Activated CD8-positive, alpha-beta T cell treated with anti-CD3 and anti-CD28 coated beads for 36 hours (primary cell): ENCODE results near the gene TAB3. TPM values are rescaled to one million over a fixed set of nuclear protein-coding genes. Genes with fewer than 3 reads are reported as not detected.

Experiments used
- ATAC-seq: fragments of 200-7000 bp; cut with Tn5 transposase; one replicate; pipeline ENCODE4 v1.10.0; 2021; ENCODE audit warnings: mild to moderate bottlenecking, moderate library complexity
- CTCF ChIA-PET: fragments of 350-600 bp; sonication (Branson Sonifier 250); formaldehyde crosslinking; loops from one replicate; lab custom pipeline; 2021; ENCODE audit warnings: antibody characterized with exemption; lab: Charles Lee
- POLR2A ChIA-PET: fragments of 350-600 bp; sonication (Branson Sonifier 250); formaldehyde crosslinking; loops from one replicate; lab custom pipeline; 2021; ENCODE audit warnings: antibody characterized with exemption; lab: Charles Lee
- DNase-seq: peaks from one replicate; pipeline ENCODE4 v3.0.0-alpha.2; 2020
- H3K27ac Mint-ChIP-seq: one replicate; pipeline ENCODE4 v1.8.0; 2021; ENCODE audit warnings: mild to moderate bottlenecking, mixed read lengths
- H3K27me3 Mint-ChIP-seq: one replicate; pipeline ENCODE4 v1.8.0; 2021; ENCODE audit warnings: mixed read lengths
- H3K36me3 Mint-ChIP-seq: one replicate; pipeline ENCODE4 v1.8.0; 2021; ENCODE audit warnings: low read depth, mixed read lengths
- H3K4me1 Mint-ChIP-seq: one replicate; pipeline ENCODE4 v1.8.0; 2021; ENCODE audit warnings: low read depth, mixed read lengths
- H3K4me3 Mint-ChIP-seq: one replicate; pipeline ENCODE4 v1.8.0; 2021; ENCODE audit warnings: mild to moderate bottlenecking, moderate library complexity, mixed read lengths
- H3K9me3 Mint-ChIP-seq: one replicate; pipeline ENCODE4 v1.8.0; 2021; ENCODE audit warnings: mixed read lengths
- intact Hi-C: fragments of 100-400 bp; cut with micrococcal nuclease; formaldehyde crosslinking; loops from one replicate; pipeline ENCODE4 v1.10.0; 2022
- total RNA-seq, 2 experiments: library from RNA; stranded (reverse); gene quantifications; one replicate each; pipeline ENCODE4 v1.2.3, GENCODE V29; 2021
- TF ChIP-seq, protein P1 (sequence below): fragments of 200-600 bp; IDR thresholded peaks from one replicate; pipeline ENCODE4 v1.8.0; 2022; ENCODE audit warnings: antibody characterized with exemption, mild to moderate bottlenecking

Gene TAB3
- total RNA-seq, 2 experiments from 2014 or later = 15.5 to 16.5 TPM

DNA sequence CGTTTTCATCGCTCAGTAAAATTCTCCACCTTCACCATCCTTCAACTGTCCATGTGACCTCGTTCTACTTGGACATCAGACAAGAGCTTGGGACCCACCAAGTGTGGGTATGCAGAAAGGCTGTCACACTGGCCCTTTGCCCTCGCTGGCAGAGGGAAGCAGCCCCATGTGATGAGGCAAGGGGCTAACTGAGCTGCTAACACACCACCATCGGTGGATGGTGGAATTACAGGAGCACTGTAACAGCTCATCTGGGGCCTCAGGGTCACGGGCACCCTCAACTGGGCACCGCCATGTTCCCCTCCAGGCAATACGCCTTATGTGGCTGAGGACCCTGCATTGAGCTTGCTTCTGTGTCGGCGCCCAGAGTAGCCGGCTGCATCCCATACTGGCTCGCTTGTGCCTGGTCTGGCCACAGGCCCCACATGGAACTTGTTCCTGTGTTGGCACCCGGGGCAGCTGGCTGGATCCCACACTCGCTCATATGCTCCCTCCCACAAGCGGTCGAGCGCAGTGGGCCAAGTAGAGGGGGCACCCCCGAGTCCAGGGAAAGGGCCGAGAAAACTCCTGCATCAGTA is 109.5 kb downstream of the TAB3 start:
- Mint-ChIP-seq H3K4me1 (peaks cover 20% of the 10 kb centered on the region), H3K27me3 (peaks cover 1% of the 10 kb centered on the region), H3K36me3 (no peaks in the 10 kb centered on the region), H3K4me3 (no peak overlapping the region), H3K9me3 (no peaks in the 10 kb centered on the region), H3K27ac (no peak overlapping the region)
- POLR2A ChIA-PET = no interaction called here
- intact Hi-C loops = no loop called here
- TF ChIP-seq, protein P1, sequence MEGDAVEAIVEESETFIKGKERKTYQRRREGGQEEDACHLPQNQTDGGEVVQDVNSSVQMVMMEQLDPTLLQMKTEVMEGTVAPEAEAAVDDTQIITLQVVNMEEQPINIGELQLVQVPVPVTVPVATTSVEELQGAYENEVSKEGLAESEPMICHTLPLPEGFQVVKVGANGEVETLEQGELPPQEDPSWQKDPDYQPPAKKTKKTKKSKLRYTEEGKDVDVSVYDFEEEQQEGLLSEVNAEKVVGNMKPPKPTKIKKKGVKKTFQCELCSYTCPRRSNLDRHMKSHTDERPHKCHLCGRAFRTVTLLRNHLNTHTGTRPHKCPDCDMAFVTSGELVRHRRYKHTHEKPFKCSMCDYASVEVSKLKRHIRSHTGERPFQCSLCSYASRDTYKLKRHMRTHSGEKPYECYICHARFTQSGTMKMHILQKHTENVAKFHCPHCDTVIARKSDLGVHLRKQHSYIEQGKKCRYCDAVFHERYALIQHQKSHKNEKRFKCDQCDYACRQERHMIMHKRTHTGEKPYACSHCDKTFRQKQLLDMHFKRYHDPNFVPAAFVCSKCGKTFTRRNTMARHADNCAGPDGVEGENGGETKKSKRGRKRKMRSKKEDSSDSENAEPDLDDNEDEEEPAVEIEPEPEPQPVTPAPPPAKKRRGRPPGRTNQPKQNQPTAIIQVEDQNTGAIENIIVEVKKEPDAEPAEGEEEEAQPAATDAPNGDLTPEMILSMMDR = no peak
- DNase-seq (no peak), ATAC-seq (no peak)
- CTCF ChIA-PET = no interaction called here

GRCh38 chrX:30777575-30777974 is 111.5 kb downstream of the TAB3 start:
- intact Hi-C loops = no loop called here
- ChIA-PET CTCF (no interaction called here), POLR2A (no interaction called here)
- Mint-ChIP-seq H3K9me3 (no peaks in the 10 kb centered on the region), H3K27me3 (peaks cover 1% of the 10 kb centered on the region), H3K27ac (no peak overlapping the region), H3K36me3 (no peaks in the 10 kb centered on the region), H3K4me3 (no peak overlapping the region), H3K4me1 (peaks cover 20% of the 10 kb centered on the region)
- DNase-seq = peak; percentile 6
- TF ChIP-seq, protein P1 = no peak
- ATAC-seq = peak; percentile 58

Other genes starting within 250 kb of the TAB3 start
- 10 to 100 TPM; 27.6 to 27.7 TPM for gene GK, start 235.8 kb downstream of the TAB3 start, total RNA-seq
- not detected for gene FTHL17, start 182.8 kb upstream of the TAB3 start, total RNA-seq